GM12873 (cell line): ENCODE measurements around the gene RAPGEF1.

Experiments used
- TF ChIP-seq, protein P1 (sequence below): IDR thresholded peaks from 2 replicates; pipeline ENCODE4 v1.5.1; 2012; ENCODE audit warnings: low read depth, mild to moderate bottlenecking, moderate library complexity, low read length, control low read depth; ENCODE audit not compliant: insufficient read depth; ENCODE audit errors: missing control alignments

RAPGEF1 gene

DNA sequence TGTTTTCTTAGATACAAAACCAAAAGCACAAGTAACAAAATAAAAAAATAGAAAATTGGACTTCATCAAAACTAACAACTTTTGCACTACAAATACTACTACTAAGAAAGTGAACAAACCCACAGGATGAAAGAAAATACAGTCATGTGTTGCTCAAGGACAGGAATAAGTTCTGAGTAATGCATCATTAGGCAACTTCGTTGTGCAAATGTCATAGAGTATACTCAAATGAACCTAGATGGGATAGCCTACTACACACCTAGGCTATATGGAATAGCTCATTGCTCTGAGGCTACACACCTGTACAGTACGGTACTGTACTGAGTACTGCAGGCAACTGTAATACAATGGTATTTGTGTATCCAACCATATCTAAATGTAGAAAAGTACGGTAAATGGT, 88.3 kb downstream of the RAPGEF1 start:
- TF ChIP-seq, protein P1, sequence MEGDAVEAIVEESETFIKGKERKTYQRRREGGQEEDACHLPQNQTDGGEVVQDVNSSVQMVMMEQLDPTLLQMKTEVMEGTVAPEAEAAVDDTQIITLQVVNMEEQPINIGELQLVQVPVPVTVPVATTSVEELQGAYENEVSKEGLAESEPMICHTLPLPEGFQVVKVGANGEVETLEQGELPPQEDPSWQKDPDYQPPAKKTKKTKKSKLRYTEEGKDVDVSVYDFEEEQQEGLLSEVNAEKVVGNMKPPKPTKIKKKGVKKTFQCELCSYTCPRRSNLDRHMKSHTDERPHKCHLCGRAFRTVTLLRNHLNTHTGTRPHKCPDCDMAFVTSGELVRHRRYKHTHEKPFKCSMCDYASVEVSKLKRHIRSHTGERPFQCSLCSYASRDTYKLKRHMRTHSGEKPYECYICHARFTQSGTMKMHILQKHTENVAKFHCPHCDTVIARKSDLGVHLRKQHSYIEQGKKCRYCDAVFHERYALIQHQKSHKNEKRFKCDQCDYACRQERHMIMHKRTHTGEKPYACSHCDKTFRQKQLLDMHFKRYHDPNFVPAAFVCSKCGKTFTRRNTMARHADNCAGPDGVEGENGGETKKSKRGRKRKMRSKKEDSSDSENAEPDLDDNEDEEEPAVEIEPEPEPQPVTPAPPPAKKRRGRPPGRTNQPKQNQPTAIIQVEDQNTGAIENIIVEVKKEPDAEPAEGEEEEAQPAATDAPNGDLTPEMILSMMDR = no peak

DNA sequence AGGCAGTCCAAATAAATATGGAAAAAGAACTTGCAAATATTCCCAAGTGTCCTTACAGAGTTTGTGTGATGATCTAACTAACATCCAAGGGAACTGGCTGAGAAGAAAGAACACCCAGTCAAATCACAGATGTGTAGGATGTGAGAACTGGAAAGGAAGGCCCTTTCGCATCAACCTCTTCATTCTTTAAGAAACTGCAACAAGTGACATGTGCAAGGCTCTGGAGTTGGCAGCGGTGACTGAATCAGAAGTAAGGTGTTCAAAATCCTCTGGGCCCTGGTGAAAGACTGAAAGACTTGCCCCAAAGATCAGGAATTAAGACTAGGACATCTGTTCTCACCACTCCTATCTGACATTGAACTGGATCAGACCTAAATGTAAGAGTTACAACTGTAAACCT, 88.7 kb downstream of the RAPGEF1 start:
- TF ChIP-seq, protein P1 = no peak

DNA sequence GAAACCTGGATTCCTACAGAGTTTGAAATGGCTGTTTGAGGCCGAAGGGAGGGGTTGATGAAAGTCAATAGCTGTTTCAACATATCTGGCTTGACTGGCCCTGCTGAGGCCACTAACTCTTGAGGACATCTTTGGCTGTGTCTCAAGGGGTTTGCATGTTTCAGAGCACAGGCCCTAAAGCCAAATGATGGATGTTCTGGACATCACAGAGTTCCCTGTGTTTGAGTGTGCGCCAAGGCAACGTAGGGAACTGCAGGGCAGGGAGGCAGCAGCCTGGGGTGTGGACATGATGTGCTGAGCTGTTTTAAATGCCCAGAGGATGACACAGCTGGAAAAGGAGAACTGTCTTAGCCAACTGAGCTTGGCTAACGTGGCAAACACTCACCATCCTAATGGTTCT, 89.6 kb downstream of the RAPGEF1 start:
- TF ChIP-seq, protein P1 = no peak

DNA sequence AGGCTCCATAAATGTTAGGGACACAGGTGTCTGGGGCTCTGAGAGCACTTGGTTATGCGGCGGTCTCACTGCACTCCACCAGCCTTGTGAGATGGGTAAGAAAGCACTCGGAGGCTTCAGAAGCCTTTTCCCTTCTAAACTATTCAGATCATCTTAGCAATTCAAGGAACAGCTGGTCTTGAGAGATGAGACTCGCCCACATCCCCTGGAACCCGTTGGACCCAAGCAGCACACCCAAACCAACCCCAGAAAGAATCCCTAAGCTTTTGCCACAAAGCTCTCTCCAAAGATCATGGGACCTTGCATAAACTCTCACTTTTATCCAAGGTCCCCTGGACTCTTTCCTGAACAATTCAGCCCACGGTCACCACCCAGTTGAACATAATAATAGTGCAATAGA, 90.2 kb downstream of the RAPGEF1 start:
- TF ChIP-seq, protein P1 = no peak

DNA sequence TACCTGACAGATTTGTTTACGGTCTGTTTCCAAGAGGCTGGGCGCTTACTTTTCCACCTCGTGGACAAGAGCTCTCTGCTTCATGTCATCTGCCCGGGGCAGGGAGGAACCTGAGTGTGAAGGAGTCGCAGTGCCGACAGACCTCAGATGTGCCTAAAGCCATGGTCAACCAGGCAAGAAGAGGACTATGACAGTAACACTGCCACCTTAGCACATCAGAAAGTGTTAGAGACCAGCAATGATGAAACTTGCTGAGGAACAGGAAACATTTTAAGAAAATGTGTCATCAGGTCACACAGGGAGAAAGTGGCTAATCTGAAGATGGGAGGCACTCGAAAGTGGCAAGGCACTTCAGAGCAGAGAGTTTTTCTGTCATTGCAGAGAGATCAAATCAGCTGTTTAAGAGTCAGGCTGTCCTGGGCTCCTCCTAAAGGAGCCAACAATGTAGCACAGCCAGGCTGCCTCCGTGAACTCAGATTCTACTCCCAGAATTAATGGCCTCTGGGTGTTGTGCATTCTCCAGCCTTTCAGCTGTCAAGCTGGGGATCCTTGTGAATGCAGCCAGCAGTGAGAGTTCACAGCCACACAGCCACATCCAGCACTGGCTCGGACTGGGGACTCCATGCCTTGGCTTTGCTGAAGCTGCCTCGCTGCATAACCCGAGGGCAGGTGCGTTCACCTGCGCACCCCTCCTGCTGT, 94.6 kb downstream of the RAPGEF1 start:
- TF ChIP-seq, protein P1 = no peak

DNA sequence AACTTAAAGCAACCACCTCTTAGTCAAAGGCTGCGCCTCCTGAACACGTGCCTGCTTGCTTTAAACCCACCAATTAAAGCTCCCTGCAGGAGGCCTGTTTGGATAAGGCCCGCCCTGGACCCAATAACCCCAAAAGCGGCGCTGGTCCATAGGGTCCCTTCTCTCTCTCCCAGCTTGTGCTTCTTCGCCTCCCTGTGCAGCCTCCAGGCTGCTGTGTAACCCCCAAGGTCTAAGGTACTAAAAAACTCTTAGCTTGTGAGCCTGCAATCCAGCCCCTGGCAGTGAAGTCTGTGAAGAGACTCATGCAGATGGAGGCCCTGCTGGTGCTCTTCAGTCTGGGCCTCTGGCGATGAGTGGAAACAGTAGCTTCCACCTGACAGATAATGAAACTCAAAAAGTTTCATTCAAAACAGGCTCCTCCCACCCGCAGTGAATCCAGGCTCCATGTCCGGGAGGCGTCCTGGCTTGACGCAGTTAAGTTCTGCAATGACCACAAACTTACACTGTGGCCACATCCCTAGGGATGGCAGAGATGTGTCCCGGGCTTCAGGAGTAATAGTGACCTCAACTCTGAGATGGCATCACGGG, 97.3 kb downstream of the RAPGEF1 start:
- TF ChIP-seq, protein P1 = no peak

DNA sequence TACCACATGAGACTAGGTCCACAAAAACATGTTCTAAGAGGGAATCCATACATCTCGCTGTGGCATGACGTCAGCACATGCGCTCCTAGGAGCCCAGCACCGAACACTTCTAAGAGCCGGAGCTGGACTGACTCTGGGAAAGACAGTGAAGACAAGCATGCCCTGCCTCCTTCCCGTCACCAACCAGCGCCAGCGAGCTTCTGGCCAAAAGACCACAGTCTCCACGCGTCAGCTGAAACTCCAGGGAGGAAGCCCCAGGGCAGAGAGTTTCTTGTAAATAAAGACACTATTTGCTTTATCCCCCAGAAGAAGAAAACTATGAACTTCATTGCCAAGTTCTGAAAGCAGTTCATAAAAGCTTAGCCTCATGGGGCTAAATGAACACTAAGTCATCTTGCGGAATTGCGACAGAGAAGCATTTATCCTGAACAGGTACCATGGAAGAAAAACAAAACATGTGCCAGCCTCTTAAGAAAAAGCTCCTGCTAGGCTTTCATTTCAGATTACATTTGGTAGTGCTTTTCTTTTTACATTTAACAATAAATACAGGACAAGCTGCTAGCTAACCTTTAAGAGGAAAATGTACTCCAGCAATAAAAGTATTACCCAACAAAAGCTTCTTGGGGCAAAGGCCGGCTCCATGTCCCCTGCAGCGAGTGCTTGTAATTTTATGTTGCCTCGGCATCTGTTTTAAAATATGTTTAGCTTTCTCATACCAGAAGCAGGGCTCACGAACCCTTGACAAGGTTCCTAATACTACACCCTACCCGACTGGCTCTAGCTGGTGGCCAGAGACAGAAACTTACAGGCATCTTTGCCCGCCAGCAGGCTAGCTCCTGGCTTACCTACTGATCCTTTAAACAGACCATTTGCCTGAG, 98.0 kb downstream of the RAPGEF1 start:
- TF ChIP-seq, protein P1 = no peak
